CD4-positive, alpha-beta T cell treated with Interleukin-6 for 4 hours (primary cell): ENCODE measurements around the gene NPLOC4.
A peak's percentile ranks its signal among the peaks of the same experiment; 100 is the strongest.

Experiments
- DNase-seq: peaks from one replicate; pipeline ENCODE4 v3.0.0-alpha.2; 2020; ENCODE audit warnings: mixed read lengths

Gene NPLOC4

DNA sequence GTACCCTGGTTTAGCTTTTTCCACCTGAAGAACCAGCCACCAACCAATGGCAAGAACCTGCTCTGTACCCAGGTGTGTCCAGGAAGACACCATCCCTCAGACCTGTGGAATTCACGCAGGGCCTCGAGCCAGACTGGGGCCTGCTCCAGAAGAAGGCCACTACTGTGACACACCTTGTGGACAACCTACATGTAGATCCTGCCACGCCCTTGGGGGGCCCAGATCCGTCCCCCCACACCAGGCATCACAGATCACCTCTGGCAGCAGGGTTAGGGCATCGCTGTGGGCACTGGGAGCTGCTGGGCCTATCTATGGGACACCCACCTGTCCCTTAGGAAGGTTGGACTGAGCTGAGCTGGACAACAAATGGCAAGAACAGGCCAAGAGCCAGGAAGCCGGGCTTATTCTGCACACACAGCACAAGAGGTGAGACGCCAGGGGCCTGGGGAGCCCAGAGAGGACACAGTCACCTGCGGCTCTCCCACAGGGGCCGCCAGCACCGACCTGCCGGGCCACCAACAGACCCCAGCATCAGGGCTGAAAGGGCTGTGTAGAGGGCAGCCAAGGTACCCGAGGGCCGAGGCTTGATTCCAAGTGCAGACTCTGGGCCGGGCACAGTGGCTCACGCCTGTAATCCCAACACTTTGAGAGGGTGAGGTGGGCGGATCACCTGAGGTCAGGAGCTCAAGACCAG lies 92.5 kb downstream of the NPLOC4 start:
- DNase-seq: no peak

DNA sequence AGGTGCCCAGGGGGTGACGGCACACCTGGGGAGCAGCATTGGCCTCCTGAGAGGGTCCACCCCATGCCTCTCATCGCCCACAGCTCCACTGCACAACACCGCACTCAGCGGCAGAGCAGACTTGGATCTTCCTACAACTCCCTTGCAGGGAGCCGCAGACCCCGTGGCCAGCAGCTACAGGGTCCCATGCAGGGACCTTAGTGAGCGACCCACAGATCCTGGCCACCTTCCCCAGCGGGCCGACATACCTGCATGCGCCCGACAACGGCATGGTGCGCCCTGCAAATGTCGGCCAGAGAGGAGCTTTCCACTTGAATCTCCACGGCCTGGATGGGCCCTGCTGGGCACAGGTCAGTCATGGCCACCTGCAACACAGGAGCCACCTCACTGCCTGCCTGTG lies 93.2 kb downstream of the NPLOC4 start:
- no peak for DNase-seq

DNA sequence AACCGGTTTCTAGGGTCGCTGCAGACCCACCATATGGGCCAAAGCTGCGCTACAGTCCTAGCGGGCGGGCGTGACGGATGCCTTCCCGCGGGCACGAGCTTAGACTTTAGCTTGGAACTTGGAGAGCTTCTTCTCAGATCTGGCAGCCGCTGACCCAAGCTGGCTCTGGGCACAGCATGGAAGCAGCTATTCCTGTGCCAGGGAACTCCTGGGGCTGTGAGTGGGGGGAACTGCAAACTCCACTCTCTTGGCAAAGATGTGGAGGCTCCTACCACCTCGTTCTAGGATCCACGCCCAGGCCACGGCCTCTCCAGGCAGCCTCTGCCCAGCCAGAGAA lies 93.6 kb downstream of the NPLOC4 start:
- DNase-seq: no peak

- no peak for DNase-seq
Measured at GRCh38 chr17:81542431-81543338, 94.2 kb downstream of the NPLOC4 start.

DNA sequence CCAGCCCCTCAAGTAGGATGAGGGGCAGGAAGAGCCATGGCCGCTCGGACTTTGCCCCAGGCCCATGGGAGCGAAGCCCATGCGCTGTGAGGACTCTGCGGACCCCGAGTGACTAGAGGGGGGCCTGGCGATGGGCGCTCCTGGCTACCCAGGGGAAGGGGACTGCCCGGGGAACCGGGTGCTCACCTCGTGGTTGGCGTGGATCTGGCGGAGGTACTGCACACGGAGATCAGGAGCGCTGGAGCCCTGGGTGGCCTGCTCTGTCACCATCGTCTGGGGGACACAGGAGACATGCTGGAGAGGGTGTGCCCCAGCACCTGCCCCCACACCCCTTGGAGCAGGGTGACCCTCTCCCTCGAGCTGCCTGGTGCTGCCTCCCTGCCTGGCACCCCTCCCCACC lies 95.8 kb downstream of the NPLOC4 start:
- no peak for DNase-seq

GRCh38 chr17:81540676-81541027 lies 96.3 kb downstream of the NPLOC4 start:
- DNase-seq: no peak

GRCh38 chr17:81539961-81540675 lies 96.8 kb downstream of the NPLOC4 start:
- no peak for DNase-seq

DNA sequence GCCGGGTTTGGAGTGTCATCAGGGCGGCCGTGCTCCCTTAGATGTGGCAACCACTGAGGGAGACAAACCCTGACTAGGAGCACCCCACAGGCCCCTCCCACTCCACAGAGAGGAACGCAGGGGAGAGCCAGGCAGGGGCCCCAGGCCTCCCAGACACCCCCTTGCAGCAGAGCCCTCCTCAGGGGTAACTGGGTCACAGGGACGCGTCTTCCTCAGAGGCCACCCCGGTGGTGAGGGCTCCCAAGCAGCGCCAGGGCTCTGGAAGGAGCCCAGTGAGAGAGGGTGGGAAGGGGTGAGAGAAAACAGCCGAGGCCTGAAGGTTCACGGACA lies 97.4 kb downstream of the NPLOC4 start:
- DNase-seq: no peak

- DNase-seq: no peak
Measured at GRCh38 chr17:81538651-81539570, 98.0 kb downstream of the NPLOC4 start.

GRCh38 chr17:81537856-81538555 lies 98.9 kb downstream of the NPLOC4 start:
- DNase-seq: no peak

DNA sequence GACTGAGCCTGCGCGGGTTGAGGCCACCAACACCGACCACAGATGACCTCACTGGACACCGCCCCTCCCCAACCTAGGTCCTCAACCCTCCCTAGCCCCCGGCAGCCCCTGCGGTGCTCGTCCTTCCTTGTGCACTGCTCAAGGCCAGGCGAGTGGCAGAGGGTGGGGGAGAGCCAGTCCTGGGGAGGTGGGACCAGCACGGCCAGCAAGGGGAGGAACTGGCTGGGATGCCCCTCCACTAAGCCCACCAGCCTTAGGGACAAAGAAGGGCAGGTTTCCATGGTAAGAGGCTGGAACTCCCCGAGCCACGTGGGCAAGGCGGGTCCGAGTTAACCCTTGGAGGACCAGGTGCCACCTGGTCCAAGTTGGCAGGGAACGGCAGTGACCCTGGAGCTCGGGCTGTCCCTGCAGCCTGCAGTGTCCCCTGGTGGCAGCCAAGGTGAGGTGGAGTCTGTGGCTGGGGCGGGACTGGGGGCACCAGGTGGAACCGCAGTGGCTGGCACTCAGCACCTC lies 99.5 kb downstream of the NPLOC4 start:
- peak; percentile 55 for DNase-seq

- no peak for DNase-seq
Measured at GRCh38 chr17:81536299-81537290, 100.3 kb downstream of the NPLOC4 start.

GRCh38 chr17:81535480-81536298 lies 101.2 kb downstream of the NPLOC4 start:
- DNase-seq: no peak

DNA sequence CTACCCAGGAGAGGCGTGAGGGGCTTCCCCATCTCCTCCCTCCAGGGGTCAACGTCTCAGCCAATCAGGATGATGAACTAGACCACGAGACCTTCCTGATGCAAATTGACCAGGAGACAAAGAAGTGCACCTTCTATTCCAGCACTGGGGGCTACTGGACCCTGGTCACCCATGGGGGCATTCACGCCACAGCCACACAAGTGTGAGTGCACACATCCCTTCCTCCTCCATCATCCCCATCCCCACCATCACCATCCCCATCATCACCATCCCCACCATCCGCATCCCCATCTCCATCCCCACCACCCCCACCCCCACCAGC lies 101.9 kb downstream of the NPLOC4 start:
- no peak for DNase-seq

DNA sequence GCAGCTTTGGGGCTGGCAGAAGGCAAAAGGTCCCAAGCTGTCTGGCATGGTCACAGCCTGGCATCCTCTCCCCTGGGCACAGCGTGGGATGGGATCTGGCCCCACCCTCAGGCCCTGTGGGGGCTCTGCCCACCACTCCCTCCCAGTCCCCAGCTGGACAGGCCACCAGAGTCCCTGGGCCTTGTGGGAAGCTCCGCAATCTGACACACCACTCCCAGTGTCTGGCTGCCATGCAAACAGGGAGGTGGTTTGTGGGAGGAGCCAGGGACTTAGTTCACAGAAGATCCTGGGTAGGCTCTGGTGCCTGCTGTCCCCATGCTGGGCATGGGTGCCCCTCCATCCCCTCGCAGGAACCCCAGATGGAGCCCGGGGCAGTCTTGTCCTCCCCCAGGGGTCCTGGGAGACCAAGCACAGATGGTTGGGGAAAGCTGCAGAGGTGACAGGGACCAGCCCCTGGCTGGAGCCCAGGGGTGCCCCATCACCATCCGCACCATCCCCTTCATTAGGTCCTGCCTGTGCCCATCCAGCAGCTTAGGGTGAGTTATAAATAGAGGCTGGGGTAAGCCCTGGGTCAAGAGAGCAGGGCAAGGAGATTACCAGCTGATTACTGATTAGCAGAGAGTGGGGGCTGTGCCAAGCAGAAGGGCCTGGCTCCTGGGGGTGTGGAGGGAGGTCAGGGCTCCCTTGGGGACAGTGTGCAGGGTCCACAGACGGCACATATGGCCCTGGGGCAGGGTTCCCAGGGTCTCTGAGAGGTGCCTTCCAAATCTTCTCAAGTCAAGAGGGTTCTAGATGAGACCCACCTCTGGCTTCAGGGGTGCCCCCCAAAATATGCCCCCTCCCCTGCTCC lies 102.5 kb downstream of the NPLOC4 start:
- no peak for DNase-seq

DNA sequence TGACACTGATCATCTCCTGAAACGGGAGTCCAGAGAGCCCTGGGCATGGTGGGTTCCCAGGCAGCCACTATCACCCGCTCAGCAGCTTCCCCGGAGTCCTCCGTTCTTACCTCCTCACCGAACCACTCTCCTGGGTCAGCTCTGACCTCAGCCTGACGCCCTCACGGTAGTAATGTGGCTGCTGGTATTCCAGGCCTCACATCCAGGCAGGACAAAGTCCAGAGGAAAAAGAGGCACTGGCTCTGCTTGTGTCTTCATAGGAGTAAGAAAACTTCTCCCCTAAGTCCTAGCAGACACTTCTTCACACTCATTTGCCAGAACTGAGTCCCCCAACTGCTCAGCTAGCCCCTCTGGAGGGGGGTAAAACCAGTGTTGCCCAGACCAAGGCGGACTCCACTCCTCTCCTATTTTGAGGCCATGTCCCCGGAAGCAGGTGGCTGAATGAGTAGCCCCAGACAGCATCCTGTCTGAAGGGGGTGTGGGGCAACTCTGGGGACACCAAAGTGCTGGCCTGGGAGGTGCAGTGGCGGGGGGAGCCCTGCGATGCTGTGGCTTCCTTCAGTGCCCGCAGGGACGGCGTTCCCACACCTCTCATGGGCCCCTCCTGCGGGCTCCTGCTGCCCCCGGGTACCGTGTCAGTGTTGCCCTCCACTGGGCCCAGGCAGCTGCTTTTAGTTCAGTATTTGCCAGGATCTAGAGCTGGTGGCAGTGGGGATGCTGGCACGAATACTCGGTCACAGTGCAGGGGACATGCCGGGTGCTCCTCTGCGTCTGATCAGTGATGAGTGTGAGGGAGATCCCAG lies 103.4 kb downstream of the NPLOC4 start:
- DNase-seq: no peak

- no peak for DNase-seq
Measured at GRCh38 chr17:81532490-81533287, 104.2 kb downstream of the NPLOC4 start.
